ENCODE data around the gene DGCR2. TPM values are rescaled to one million over a fixed set of nuclear protein-coding genes. Genes with fewer than 3 reads are reported as not detected.

The DGCR2 gene
- polyA plus RNA-seq, 1 donor from 2014 or later, result 67.1 TPM

DNA sequence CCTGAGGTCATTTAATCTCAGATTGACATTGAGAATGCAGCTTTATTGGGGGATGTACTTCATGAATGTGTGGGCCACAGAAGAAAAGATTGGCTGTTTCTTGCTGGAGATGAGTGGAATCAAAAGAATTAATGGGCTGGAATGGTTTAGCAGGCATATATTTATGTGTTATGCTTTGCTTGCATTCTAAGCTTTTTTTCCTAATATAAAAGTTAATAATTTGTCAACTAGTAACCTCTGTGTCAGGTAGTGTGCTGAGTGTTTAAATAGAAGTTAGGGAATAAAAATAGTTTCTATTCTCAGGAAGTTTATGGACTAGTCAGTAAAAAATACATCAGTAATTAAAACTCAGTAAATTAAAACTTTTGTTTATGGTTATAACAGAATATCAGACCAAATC, 118.7 kb downstream of the DGCR2 start:
- TF ChIP-seq, protein P1, sequence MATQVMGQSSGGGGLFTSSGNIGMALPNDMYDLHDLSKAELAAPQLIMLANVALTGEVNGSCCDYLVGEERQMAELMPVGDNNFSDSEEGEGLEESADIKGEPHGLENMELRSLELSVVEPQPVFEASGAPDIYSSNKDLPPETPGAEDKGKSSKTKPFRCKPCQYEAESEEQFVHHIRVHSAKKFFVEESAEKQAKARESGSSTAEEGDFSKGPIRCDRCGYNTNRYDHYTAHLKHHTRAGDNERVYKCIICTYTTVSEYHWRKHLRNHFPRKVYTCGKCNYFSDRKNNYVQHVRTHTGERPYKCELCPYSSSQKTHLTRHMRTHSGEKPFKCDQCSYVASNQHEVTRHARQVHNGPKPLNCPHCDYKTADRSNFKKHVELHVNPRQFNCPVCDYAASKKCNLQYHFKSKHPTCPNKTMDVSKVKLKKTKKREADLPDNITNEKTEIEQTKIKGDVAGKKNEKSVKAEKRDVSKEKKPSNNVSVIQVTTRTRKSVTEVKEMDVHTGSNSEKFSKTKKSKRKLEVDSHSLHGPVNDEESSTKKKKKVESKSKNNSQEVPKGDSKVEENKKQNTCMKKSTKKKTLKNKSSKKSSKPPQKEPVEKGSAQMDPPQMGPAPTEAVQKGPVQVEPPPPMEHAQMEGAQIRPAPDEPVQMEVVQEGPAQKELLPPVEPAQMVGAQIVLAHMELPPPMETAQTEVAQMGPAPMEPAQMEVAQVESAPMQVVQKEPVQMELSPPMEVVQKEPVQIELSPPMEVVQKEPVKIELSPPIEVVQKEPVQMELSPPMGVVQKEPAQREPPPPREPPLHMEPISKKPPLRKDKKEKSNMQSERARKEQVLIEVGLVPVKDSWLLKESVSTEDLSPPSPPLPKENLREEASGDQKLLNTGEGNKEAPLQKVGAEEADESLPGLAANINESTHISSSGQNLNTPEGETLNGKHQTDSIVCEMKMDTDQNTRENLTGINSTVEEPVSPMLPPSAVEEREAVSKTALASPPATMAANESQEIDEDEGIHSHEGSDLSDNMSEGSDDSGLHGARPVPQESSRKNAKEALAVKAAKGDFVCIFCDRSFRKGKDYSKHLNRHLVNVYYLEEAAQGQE (IDR thresholded peaks at IDR 0.05; ENCODE audit: borderline replicate concordance), result no peak
- TF ChIP-seq, protein P2, sequence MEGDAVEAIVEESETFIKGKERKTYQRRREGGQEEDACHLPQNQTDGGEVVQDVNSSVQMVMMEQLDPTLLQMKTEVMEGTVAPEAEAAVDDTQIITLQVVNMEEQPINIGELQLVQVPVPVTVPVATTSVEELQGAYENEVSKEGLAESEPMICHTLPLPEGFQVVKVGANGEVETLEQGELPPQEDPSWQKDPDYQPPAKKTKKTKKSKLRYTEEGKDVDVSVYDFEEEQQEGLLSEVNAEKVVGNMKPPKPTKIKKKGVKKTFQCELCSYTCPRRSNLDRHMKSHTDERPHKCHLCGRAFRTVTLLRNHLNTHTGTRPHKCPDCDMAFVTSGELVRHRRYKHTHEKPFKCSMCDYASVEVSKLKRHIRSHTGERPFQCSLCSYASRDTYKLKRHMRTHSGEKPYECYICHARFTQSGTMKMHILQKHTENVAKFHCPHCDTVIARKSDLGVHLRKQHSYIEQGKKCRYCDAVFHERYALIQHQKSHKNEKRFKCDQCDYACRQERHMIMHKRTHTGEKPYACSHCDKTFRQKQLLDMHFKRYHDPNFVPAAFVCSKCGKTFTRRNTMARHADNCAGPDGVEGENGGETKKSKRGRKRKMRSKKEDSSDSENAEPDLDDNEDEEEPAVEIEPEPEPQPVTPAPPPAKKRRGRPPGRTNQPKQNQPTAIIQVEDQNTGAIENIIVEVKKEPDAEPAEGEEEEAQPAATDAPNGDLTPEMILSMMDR (IDR thresholded peaks at IDR 0.05; ENCODE audit: poor library complexity, severe bottlenecking), result no peak
- no peak for TF ChIP-seq EZH2 (IDR thresholded peaks at IDR 0.05; ENCODE audit: borderline replicate concordance, insufficient read depth, low read length, poor library complexity, severe bottlenecking)
- TF ChIP-seq SMC3 (conservative IDR thresholded peaks at IDR 0.05; ENCODE audit: poor library complexity), result no peak
- no peak for TF ChIP-seq TAF1 (IDR thresholded peaks at IDR 0.05; ENCODE audit: low read depth)
- no peak overlapping the region for H3K9ac ChIP-seq (ENCODE audit: low read length)
- H3K4me2 ChIP-seq (ENCODE audit: low read length), result no peak overlapping the region
- no peaks in the 10 kb centered on the region for H3K9me3 ChIP-seq (ENCODE audit: low read length)
- H3K27me3 ChIP-seq (ENCODE audit: insufficient read depth, low read depth, low read length), result no peaks in the 10 kb centered on the region
- H3F3A ChIP-seq (ENCODE audit: insufficient read depth, low read length, poor library complexity, severe bottlenecking), result no peaks in the 10 kb centered on the region
- H3K27ac ChIP-seq (ENCODE audit: low read length), result no peak overlapping the region
- H4K20me1 ChIP-seq (ENCODE audit: insufficient read depth), result no peaks in the 10 kb centered on the region
- no peak overlapping the region for H3K4me3 ChIP-seq (ENCODE audit: low read length)
- H3K9me2 ChIP-seq (ENCODE audit: insufficient read depth, low read length), result no peaks in the 10 kb centered on the region
- no peaks in the 10 kb centered on the region for H3K36me3 ChIP-seq (ENCODE audit: insufficient read depth, low read length)
- no peaks in the 10 kb centered on the region for H3K79me2 ChIP-seq (replicated peaks; ENCODE audit: insufficient read depth, low read length)
- no peak overlapping the region for H2AFZ ChIP-seq (ENCODE audit: low read depth, low read length)

DNA sequence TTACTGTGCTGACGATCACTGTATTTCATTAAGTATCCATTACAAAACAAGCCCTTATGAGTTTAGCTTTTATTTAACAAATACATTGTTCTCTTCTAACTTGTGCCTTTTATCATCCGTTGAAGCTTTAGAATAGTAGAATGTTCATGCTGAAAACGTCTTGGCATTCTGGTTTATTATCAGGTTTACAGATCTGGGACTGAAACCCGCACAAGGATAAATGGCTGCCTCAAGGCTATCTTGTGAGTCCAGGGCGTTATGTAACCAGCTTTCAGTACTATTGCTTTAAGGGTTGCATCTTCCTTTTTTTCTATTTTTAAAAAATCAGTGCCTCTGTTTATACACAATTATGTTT, 119.6 kb downstream of the DGCR2 start:
- Histone ChIP-seq H3F3A (ENCODE audit: insufficient read depth, low read length, poor library complexity, severe bottlenecking) (no peaks in the 10 kb centered on the region), H3K27me3 (ENCODE audit: insufficient read depth, low read depth, low read length) (no peaks in the 10 kb centered on the region), H3K9me2 (ENCODE audit: insufficient read depth, low read length) (no peaks in the 10 kb centered on the region), H3K27ac (ENCODE audit: low read length) (no peak overlapping the region), H2AFZ (ENCODE audit: low read depth, low read length) (no peak overlapping the region), H3K9me3 (ENCODE audit: low read length) (no peaks in the 10 kb centered on the region), H4K20me1 (ENCODE audit: insufficient read depth) (no peaks in the 10 kb centered on the region), H3K79me2 (replicated peaks; ENCODE audit: insufficient read depth, low read length) (no peaks in the 10 kb centered on the region), H3K9ac (ENCODE audit: low read length) (no peak overlapping the region), H3K4me2 (ENCODE audit: low read length) (no peak overlapping the region), H3K36me3 (ENCODE audit: insufficient read depth, low read length) (no peaks in the 10 kb centered on the region), H3K4me3 (ENCODE audit: low read length) (no peak overlapping the region)
- TF ChIP-seq, protein P1 (IDR thresholded peaks at IDR 0.05; ENCODE audit: borderline replicate concordance), result no peak
- no peak for TF ChIP-seq MXI1 (conservative IDR thresholded peaks at IDR 0.05; ENCODE audit: poor library complexity, severe bottlenecking)
- TF ChIP-seq SMC3 (conservative IDR thresholded peaks at IDR 0.05; ENCODE audit: poor library complexity), result no peak
- TF ChIP-seq, protein P2 (IDR thresholded peaks at IDR 0.05; ENCODE audit: poor library complexity, severe bottlenecking), result no peak
- no peak for TF ChIP-seq POLR2AphosphoS5 (IDR thresholded peaks at IDR 0.05)
